GM12891 (cell line): ENCODE data around the gene TTLL3.
A peak's percentile ranks its signal among the peaks of the same experiment; 100 is the strongest.

Source experiments
- DNase-seq: peaks from one replicate; pipeline ENCODE4 v3.0.0; 2011; ENCODE audit warnings: low spot score; ENCODE audit not compliant: insufficient read length
- FAIRE-seq: peaks from 2 replicates; lab custom pipeline; 2011; peaks lifted over from hg19 to GRCh38; lab: Jason Lieb, UNC
- PAX5 ChIP-seq: IDR thresholded peaks from 2 replicates; pipeline ENCODE4 v1.6.1; 2011; ENCODE audit warnings: low read length, moderate library complexity, mild to moderate bottlenecking; ENCODE audit not compliant: insufficient read depth, severe bottlenecking
- POLR2A ChIP-seq: IDR thresholded peaks from 2 replicates; pipeline ENCODE4 v1.6.1; 2011; ENCODE audit warnings: low read depth, low read length, control low read depth
- POLR2AphosphoS5 ChIP-seq: IDR thresholded peaks from 2 replicates; pipeline ENCODE4 v1.6.1; 2011; ENCODE audit warnings: low read depth, low read length, control low read depth
- POU2F2 ChIP-seq: IDR thresholded peaks from 2 replicates; pipeline ENCODE4 v1.6.1; 2011; ENCODE audit warnings: low read depth, mild to moderate bottlenecking, control low read depth, low read length, moderate library complexity
- SPI1 ChIP-seq: IDR thresholded peaks from 2 replicates; pipeline ENCODE4 v1.6.1; 2011; ENCODE audit warnings: low read depth, low read length, control low read depth
- TAF1 ChIP-seq: IDR thresholded peaks from 2 replicates; pipeline ENCODE4 v1.6.1; 2011; ENCODE audit warnings: low read depth, low read length, control low read depth

Gene TTLL3

DNA sequence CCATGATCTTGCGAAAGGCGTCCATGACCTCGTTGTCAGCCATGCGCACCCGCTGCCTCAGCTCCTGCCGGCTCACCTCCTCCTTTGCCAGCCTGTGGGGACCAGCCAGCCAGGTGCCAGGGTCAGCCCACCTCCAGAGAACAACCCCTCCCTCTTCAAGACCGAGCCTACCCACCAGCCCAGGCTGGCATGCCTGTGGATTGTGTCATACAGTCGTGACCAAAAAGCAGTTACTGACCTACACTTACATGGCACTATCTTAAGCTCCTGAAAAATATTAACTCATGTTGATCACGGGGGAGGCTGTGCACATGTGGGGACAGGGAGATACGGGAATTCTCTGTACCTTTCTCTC is 29.6 kb upstream of the TTLL3 start:
- TF ChIP-seq SPI1 (no peak), POLR2AphosphoS5 (no peak), PAX5 (no peak), POLR2A (no peak)
- no peak for DNase-seq
- FAIRE-seq: peak; percentile 65

DNA sequence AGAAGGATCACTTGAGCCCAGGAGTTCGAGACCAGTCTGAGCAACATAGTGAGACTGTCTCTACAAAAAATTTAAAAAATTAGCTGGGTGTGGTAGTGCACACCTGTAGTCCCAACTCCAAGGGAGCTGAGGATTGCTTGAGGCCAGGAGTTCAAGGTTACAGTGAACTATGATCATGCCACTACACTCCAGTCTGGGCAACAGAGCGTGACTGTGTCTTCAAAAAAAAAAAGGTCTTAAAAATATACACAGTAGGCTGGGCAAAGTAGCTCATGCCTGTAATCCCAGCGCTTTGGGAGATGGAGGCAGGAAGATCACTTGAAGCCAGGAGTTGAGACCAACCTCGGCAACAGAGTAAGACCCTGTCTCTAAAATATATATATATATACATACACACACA is 29.2 kb upstream of the TTLL3 start:
- TF ChIP-seq POLR2AphosphoS5 (no peak), PAX5 (peak; percentile 69), SPI1 (no peak), POLR2A (no peak), POU2F2 (no peak)
- DNase-seq: no peak
- no peak for FAIRE-seq

DNA sequence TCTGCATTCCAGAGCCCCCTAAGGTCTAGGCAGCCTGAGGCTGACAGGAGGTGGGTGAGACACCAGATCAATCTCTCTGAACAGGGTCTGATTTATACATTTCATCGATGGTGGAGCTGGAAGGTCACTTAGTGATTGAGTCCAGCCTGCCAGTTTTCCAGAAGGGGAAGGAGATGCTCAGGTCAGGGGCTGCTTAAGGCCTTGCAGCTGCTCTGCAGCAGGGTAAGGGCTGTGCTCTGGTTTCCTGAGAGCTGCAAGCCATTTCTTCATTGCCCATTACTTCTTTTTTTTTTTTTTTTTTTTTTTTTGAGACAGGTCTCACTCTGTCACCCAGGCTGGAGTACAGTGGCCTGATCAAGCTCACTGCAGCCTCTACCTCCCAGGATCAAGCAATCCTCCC is 28.5 kb upstream of the TTLL3 start:
- FAIRE-seq: no peak
- DNase-seq: no peak
- TF ChIP-seq PAX5: no peak
- TF ChIP-seq SPI1: no peak
- TF ChIP-seq POLR2A: no peak
- no peak for TF ChIP-seq TAF1
- TF ChIP-seq POU2F2: no peak
- TF ChIP-seq POLR2AphosphoS5: no peak

DNA sequence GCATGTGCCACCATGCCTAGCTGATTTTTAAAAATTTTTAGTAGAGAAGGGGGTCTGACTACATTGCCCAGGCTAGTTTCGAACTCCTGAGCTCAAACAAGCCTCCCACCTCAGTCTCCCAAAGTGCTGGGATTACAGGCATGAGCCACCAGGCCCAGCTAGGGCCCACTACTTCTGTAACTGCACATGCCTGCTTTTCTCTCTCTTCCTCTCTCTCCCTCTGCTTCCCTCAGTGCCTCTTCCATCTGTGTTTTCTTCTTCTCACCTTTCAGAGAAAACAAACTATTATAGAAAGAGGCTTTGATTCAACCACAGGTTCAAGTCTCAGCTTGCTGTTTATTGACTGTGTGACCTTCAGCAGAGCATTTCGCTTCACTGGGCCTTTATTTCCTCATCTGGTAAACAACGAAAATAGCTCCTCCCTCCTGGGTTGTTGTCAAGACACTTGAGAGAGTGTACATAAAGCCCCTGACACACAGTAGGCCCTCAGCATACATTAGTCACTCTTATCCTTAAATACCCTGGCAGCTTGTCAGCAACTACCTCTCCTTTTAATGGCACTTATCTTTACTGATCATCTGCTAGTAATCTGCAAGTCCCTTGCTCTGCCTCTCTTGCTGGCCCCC is 28.0 kb upstream of the TTLL3 start:
- no peak for FAIRE-seq
- no peak for DNase-seq
- no peak for TF ChIP-seq POLR2A
- TF ChIP-seq SPI1: no peak
- TF ChIP-seq PAX5: no peak
- no peak for TF ChIP-seq TAF1
- TF ChIP-seq POU2F2: no peak
- TF ChIP-seq POLR2AphosphoS5: no peak

DNA sequence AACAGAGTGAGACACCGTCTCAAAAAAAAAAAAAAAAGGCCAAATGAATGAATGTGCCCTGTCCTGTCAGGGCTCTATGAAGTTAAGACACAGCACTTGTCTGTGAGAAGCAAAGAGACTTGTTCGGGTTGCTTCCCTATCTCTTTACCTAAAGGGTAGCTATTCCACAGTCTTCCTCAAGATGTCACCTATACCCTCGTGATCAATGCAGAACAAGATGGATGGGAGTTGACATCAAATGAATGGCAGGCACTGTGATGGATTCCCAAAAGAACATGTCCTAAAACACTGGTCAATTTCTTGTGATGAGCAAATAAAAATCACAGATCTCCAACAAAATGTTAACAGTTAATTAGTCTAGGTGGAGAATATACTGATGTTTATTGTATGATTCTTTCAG is 27.3 kb upstream of the TTLL3 start:
- TF ChIP-seq POLR2A (no peak), POLR2AphosphoS5 (no peak), SPI1 (no peak), POU2F2 (no peak), PAX5 (no peak)
- DNase-seq: no peak
- FAIRE-seq: no peak

DNA sequence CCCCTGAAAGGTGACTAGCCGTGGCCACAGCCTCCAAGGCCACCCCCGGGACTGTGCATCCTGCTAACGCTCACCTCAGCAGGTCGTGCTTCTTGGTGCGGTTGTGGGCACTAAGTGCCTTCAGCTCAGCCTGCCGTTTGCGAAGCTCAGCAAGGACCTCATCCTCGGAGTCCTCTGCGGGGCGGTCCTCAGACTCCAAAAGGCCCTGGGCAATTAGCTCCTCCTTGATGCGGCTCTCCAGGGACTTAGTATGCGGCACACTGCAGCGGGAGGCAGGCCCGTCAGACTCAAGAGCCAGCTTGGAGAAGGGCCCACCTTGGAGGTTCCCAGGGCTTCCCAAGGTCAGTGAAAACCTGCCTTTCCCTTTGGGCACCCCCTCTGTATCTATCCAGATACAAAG is 26.1 kb upstream of the TTLL3 start:
- TF ChIP-seq PAX5 (no peak), POLR2A (no peak), POLR2AphosphoS5 (no peak), POU2F2 (no peak), SPI1 (no peak), TAF1 (no peak)
- DNase-seq (no peak), FAIRE-seq (no peak)

DNA sequence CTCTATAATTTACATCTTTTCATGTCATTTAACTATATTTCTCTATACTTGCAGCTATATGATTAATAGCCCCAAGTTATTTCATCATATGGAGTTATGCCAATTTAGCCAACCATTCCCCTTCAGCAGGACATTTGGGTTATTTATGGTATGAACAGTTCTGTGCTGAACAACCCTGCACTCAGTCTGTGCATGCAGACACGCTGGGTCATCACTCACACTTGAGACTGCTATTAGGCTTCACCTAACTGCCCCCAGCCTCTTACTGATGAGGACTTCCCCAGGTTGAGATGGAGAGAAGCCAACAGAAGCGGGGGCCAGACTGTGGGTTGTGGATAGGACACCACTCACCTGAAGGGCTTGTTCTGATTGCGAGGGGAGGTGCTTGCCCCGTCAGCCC is 25.1 kb upstream of the TTLL3 start:
- TF ChIP-seq SPI1: no peak
- no peak for TF ChIP-seq TAF1
- no peak for TF ChIP-seq POLR2A
- TF ChIP-seq POU2F2: no peak
- FAIRE-seq: no peak
- no peak for DNase-seq

DNA sequence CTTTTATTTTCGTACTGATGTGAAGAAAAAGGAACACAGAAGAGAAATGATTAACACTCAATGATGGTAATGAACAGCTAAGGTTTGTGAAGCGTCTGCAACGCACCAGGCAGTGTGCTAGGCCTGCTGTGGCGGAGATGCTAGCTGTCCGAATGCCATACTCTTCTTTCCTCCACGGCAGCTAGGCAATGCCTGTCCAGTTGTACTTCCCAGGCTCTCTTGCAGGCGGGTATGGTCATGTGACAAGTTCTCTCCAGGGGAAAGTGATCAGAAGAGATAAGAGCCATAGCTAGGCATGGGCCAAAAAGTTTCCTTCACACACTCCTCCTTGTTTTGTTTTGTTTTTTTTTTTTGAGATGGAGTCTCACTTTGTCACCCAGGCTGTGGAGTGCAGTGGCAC is 24.5 kb upstream of the TTLL3 start:
- no peak for DNase-seq
- no peak for FAIRE-seq
- no peak for TF ChIP-seq POLR2A
- TF ChIP-seq POLR2AphosphoS5: no peak
- no peak for TF ChIP-seq PAX5
- no peak for TF ChIP-seq SPI1
- TF ChIP-seq POU2F2: no peak
- no peak for TF ChIP-seq TAF1

DNA sequence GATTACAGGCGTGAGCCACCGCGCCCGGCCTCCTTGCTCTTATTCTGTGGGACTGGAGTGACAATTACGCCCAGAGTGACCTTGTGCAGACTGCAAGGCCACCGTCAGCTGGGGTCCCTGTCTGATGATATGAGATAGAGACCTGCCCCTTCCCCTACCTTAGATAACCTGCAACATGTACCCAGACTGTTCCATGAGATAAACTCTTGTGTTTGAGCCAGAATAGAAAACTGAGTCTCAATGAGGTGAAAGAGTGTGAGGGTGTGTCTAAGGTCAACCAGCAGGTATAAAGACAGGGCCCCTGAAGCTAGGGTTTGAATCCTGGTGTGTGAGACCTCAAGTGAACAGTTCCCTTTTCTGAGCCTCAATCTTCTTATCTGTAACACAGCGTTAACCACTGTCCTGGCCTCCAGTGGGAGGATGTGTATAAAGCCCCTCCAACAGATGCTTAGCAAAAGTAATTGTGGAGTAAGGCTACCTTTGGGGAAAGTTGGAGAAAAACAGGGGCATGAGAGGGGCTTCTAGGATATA is 23.8 kb upstream of the TTLL3 start:
- DNase-seq (no peak), FAIRE-seq (no peak)
- TF ChIP-seq POU2F2 (no peak), TAF1 (no peak), SPI1 (no peak), PAX5 (no peak), POLR2AphosphoS5 (no peak), POLR2A (no peak)

DNA sequence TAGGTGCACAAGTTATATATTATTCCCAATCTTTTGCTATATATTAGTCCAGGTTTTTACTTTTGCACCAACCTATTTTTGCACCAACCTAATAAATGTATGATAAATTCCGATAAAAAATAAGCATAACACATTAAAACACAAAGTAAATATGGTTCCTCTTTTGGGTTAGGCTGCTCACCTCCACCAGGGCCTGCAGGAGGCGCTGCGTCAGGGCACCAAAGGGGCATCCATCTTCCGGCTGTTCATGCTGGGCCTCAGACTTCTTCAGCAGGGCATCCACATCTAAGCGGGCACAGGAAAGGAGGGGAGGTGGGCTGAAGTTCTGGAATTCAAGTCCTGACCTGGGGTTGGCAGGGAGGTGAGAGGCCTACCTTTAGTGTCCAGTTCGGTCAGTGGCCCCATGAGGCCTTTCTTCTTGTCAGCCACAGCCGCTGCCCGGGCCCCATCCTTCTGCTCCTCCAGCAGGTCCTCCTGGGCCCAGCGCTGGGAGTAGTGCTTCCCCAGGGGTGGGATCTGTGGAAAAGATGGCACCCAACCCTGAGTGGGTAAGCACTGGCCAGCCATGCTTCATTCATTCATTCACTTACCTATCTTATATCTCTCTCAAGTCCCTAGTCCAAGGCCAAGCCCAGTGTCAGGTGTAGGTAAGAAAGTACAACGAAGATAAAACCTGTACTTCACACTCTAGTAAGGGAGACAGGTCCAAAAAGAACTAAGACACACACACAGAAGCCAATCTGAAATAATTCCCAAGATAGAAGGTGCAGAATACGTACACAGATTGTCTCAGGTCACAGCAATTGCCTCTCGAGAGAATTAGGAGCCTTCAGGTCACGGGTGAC is 23.0 kb upstream of the TTLL3 start:
- FAIRE-seq: no peak
- no peak for TF ChIP-seq POLR2A
- no peak for TF ChIP-seq POU2F2
- TF ChIP-seq SPI1: no peak
- TF ChIP-seq PAX5: no peak
- no peak for DNase-seq
